Erythroblast (primary cell): Measurements from ENCODE around the gene SHLD1.

Experiments
- GATA1 ChIP-seq: IDR thresholded peaks from 2 replicates; pipeline ENCODE4 v1.6.1; 2011; ENCODE audit warnings: low read depth, mild to moderate bottlenecking, control low read depth, low read length, moderate library complexity
- POLR2A ChIP-seq: IDR thresholded peaks from 2 replicates; pipeline ENCODE4 v1.6.1; 2011; ENCODE audit warnings: mild to moderate bottlenecking, low read length

DNA sequence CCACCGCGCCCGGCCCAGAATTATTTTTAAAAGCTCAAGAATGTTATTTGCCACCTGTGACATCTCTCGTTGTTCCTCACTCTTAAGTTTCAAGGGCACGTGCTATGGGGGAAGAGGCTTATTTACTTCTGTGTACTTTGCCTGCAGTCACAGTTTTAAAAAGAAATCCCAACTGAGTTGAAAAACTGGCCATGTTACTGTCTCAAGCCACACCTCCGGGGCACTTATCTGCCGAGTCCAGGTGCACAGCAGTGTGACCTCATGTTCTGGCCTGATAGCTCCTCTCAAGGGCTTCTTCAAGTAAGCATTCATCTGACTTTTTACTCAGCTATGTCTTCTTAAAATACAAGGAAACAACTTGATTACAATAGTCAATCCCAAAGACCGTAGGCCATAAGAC is 34.5 kb downstream of the SHLD1 start:
- no peak for TF ChIP-seq POLR2A
- peak; percentile 62 for TF ChIP-seq GATA1
